Stromal cell of bone marrow (primary cell): ENCODE results near the gene SYNGR2.
A peak's percentile ranks its signal among the peaks of the same experiment; 100 is the strongest.

ENCODE experiments used
- DNase-seq: peaks from one replicate; pipeline ENCODE4 v3.0.0-alpha.2; 2012; ENCODE audit warnings: low read depth

Gene SYNGR2

GRCh38 chr17:78202666-78203065 lies 34.3 kb downstream of the SYNGR2 start:
- no peak for DNase-seq

GRCh38 chr17:78204387-78205123 lies 36.2 kb downstream of the SYNGR2 start:
- no peak for DNase-seq

- DNase-seq, result no peak
Measured at GRCh38 chr17:78205124-78205775, 36.9 kb downstream of the SYNGR2 start.

- DNase-seq, result no peak
Measured at GRCh38 chr17:78206298-78206697, 37.9 kb downstream of the SYNGR2 start.

- no peak for DNase-seq
Measured at GRCh38 chr17:78208486-78208885, 40.1 kb downstream of the SYNGR2 start.

- DNase-seq, result no peak
Measured at GRCh38 chr17:78210111-78210510, 41.7 kb downstream of the SYNGR2 start.

- no peak for DNase-seq
Measured at GRCh38 chr17:78211032-78211431, 42.7 kb downstream of the SYNGR2 start.

- DNase-seq, result peak; percentile 64
Measured at GRCh38 chr17:78214016-78214705, 45.8 kb downstream of the SYNGR2 start, which contains the start of gene BIRC5. Gene BIRC5, plus strand, starts transcription at chr17:78214253. Its CDS starts 64 bp downstream, at chr17:78214317.

- DNase-seq, result no peak
Measured at GRCh38 chr17:78214706-78215061, 46.3 kb downstream of the SYNGR2 start.

- no peak for DNase-seq
Measured at GRCh38 chr17:78219396-78220150, 51.2 kb downstream of the SYNGR2 start.
